Upper lobe of right lung (tissue), 1 donor: ENCODE results near the gene HNRNPU. TPM values are rescaled to one million over a fixed set of nuclear protein-coding genes. Genes with fewer than 3 reads are reported as not detected.

Experiments
- ATAC-seq: fragments of 200-7000 bp; cut with Tn5 transposase; one replicate; pipeline ENCODE4 v1.9.1; 2020; ENCODE audit warnings: mild to moderate bottlenecking, moderate library complexity
- DNase-seq: peaks from one replicate; pipeline ENCODE4 v3.0.0-alpha.2; 2020
- H3K27ac ChIP-seq: fragments of 200-600 bp; one replicate; pipeline ENCODE4 v1.8.0; 2022
- H3K27me3 ChIP-seq: fragments of 200-600 bp; one replicate; pipeline ENCODE4 v1.8.0; 2022; ENCODE audit warnings: mild to moderate bottlenecking
- H3K36me3 ChIP-seq: fragments of 200-600 bp; one replicate; pipeline ENCODE4 v1.8.0; 2022
- H3K4me1 ChIP-seq: fragments of 200-600 bp; one replicate; pipeline ENCODE4 v1.8.0; 2022
- H3K4me3 ChIP-seq: fragments of 200-600 bp; one replicate; pipeline ENCODE4 v1.8.0; 2022; ENCODE audit warnings: mild to moderate bottlenecking
- H3K9me3 ChIP-seq: fragments of 200-600 bp; one replicate; pipeline ENCODE4 v1.8.0; 2022
- CTCF ChIP-seq: fragments of 200-600 bp; IDR thresholded peaks from one replicate; pipeline ENCODE4 v1.8.0; 2022; ENCODE audit warnings: antibody characterized with exemption
- intact Hi-C: fragments of 100-400 bp; cut with DNase I; formaldehyde crosslinking; loops from one replicate; pipeline ENCODE4 v1.11.0; 2022
- total RNA-seq: library from RNA; stranded (reverse); fragmentation: NEBNext Ultra II Directional; extraction: Animal tissue kit (Norgen Biotek cat#: 25700); gene quantifications from one replicate; pipeline ENCODE4 v1.2.1, GENCODE V29; 2021
- donor health status: DM: no; HTN: yes; CAD: no; lungs with severe emphysema.

HNRNPU gene
- total RNA-seq, 1 donor from 2014 or later, result 273 TPM

GRCh38 chr1:244896550-244896949, 32.2 kb upstream of the HNRNPU start:
- Histone ChIP-seq H3K27me3 (no peaks in the 10 kb centered on the region), H3K4me1 (no peaks in the 10 kb centered on the region), H3K36me3 (no peaks in the 10 kb centered on the region), H3K27ac (no peak overlapping the region), H3K9me3 (no peaks in the 10 kb centered on the region), H3K4me3 (no peak overlapping the region)
- no peak for TF ChIP-seq CTCF
- ATAC-seq, result no peak
- DNase-seq, result no peak
- intact Hi-C loops, result no loop called here

GRCh38 chr1:244893836-244894235, 29.5 kb upstream of the HNRNPU start:
- Histone ChIP-seq H3K9me3 (no peaks in the 10 kb centered on the region), H3K27ac (no peak overlapping the region), H3K4me1 (no peaks in the 10 kb centered on the region), H3K36me3 (no peaks in the 10 kb centered on the region), H3K4me3 (no peak overlapping the region), H3K27me3 (no peaks in the 10 kb centered on the region)
- no peak for DNase-seq
- no peak for ATAC-seq
- intact Hi-C loops, result no loop called here
- no peak for TF ChIP-seq CTCF

GRCh38 chr1:244887281-244887680, 22.9 kb upstream of the HNRNPU start:
- no peak for TF ChIP-seq CTCF
- no peaks in the 10 kb centered on the region for H3K4me1 ChIP-seq
- H3K4me3 ChIP-seq, result no peak overlapping the region
- H3K36me3 ChIP-seq, result no peaks in the 10 kb centered on the region
- intact Hi-C loops, result no loop called here
- no peak overlapping the region for H3K27ac ChIP-seq
- ATAC-seq (no peak), DNase-seq (no peak)
- H3K27me3 ChIP-seq, result no peaks in the 10 kb centered on the region
- no peaks in the 10 kb centered on the region for H3K9me3 ChIP-seq

- no peak for TF ChIP-seq CTCF
- no peak for DNase-seq
- intact Hi-C loops, result no loop called here
- Histone ChIP-seq H3K4me3 (no peak overlapping the region), H3K27me3 (no peaks in the 10 kb centered on the region), H3K36me3 (no peaks in the 10 kb centered on the region), H3K4me1 (no peaks in the 10 kb centered on the region), H3K9me3 (no peaks in the 10 kb centered on the region), H3K27ac (no peak overlapping the region)
- no peak for ATAC-seq
Measured at GRCh38 chr1:244881552-244882280, 17.4 kb upstream of the HNRNPU start.

GRCh38 chr1:244878681-244879080, 14.3 kb upstream of the HNRNPU start:
- TF ChIP-seq CTCF, result no peak
- DNase-seq, result no peak
- H3K9me3 ChIP-seq, result no peaks in the 10 kb centered on the region
- no peak for ATAC-seq
- intact Hi-C loops, result no loop called here
- no peaks in the 10 kb centered on the region for H3K27me3 ChIP-seq
- no peak overlapping the region for H3K4me3 ChIP-seq
- H3K4me1 ChIP-seq, result no peaks in the 10 kb centered on the region
- no peaks in the 10 kb centered on the region for H3K36me3 ChIP-seq
- H3K27ac ChIP-seq, result no peak overlapping the region
